Stimulated activated CD4-positive, alpha-beta T cell treated with anti-CD3 and anti-CD28 coated beads, Interleukin-1b, Interleukin-23, amount 100 ng/mL, for 4 hours (primary cell): ENCODE results near the gene BTBD8.
A peak's percentile ranks its signal among the peaks of the same experiment; 100 is the strongest.
"Not testable (repeated sequence)": the region's sequence is repeated elsewhere in the genome, so short reads cannot be mapped to it uniquely, and the experiment has no call there.

Experiments used
- DNase-seq, 2 donors: peaks; one replicate each; pipeline ENCODE4 v3.0.0-alpha.2; 2020; ENCODE audit warnings: low read depth in 2 of 2

Gene BTBD8

DNA sequence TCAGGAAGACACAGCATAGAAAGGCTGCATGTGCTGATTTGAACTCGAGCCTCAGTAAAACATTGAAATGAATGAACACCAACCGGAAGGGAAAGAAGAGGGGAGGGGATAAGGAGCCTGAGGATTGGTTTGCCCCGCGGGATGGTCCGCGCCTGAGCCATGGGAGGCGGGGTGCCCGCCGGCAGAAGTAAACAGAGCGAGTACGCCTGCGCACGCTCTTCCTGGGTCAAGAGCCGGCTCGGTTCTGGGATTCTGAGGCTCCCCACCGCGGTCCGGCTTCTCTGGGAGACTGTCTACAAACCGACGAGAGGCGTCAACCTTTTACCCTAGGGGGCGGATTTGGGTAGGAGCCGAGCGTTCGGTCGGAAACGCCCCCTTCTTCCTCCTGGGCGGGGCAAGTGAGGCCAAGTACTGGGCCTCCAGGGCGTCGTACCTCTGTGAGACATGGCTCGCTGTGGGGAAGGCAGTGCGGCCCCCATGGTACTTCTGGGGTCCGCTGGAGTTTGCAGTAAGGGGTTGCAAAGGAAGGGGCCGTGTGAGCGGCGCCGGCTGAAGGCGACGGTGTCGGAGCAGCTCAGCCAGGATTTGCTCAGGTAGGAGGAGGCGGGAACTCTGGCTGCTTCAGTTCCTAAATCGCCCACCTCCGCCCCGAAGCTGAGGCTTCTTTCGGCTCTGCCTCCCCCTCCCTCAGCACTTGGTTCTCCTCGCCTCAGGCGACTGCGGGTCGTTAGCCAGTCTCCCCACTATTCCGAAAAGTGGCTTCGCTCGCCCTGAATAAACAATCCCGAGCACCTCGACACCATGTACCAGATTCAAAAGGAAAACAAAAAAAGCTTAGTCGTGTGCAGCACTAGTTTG is at the start of gene BTBD8:
Gene BTBD8, plus strand, starts transcription at position 218 of the 858 bp plus-strand sequence. Its CDS starts 227 bp downstream, at position 445.
- DNase-seq = peak; percentile 74 to 77

DNA sequence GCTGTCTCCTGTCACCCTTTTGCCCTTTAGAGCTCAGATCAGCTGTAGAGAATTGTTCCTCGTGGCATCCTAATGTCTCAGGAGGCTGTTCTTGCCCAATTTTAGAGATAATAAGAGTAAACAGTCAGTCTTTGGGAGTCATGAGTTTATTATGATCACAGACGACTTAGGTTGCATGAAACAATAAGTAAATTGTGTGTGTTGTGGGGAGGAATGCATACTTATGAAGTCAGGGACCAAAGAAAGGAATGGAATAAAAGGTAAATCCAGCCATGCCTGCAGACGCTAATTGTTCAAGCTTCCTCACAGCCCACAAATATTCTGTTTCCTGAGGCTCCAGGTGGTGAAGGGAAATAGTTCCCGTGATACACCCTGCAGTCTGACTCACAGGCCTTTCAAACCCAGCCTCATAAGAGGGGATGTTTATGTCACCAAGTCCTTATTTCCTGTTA is 49.5 kb upstream of the BTBD8 start:
- no peak for DNase-seq

- DNase-seq = no peak
These were observed 48.6 kb upstream of the BTBD8 start for GRCh38 chr1:92031281-92032110.

- DNase-seq = no peak
These were observed 42.7 kb upstream of the BTBD8 start for GRCh38 chr1:92037400-92037799.

DNA sequence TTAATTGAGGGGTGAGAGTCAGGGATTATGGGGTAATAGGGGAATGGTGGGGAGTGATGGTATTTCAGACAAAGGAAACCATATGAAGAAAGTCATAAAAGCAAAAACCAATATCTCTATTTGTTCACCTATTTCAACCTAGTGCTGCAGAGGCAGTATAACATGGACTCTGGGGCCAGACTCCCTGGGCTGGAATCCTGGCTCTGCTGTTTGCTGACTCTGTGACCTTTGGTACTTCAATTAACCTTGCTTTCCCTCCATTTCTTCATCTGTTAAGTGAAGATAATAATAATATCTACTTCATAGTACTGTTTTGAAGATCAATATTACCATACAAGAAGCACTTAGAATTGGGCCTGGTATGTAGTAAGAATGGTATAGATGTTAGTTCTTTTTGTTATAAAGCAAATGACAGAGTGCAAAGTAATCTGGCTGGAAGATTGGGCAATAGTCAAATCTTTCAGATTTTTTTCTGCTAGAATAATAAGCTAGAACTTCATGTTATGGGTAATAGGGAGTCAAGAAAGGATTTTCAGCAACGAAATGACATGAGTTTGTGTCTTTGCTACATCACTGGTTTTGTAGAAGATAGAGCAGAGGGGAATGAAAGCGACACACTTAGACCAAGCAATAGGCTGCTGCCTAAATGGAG is 41.3 kb upstream of the BTBD8 start:
- no peak for DNase-seq

DNA sequence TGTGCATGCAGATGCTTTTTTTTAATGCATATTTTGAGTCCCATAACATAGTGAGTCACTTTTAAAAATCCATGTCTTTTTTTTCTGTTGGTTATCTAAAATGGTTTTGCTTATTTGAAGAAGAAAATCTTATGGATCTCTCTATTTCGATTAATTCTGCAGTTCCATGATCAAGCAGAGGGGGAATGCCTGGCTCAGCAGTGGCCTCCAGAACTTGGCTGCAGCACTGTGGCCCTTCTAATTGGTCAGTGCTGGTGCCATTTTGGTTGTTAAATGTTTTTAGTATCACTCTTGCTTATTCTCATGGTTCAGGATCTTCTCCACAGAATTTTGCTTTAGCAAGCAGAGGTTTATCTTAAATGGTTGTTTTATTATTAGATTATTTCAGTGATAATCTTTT is 39.2 kb upstream of the BTBD8 start:
- DNase-seq = no peak

- no peak for DNase-seq
These were observed 36.5 kb upstream of the BTBD8 start for GRCh38 chr1:92043621-92044020.

DNA sequence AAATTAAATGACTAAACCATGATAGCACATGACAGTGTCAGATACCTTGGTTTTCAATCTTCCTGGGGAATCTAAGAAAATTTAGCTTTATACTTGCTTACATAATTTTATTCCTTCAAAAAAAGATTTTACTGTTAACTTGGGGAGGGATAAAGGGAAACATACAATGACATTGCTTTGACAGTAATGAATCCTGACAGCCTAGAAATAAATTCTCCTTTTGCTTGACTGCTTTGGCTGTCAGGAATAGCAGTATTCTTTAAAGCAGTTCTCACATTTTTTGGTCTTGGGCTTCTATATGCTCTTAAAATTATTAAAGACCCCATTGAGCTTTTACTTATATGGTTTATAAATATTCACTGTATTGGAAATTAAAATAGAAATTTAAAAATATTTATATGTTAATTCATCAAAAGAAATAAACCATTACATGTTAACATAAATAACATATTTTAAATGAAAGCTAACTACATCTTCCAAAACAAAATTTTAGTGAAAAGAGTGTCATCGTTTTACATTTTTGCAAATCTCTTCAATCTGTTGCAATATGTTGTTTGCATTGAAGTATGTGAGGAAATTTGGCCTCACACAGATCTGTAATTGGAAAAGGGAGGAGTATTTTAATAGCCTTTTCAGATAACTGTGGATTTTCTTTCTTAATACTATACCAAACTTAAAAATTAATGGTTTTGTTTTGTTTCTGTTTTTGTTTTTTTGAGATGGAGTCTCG is 34.2 kb upstream of the BTBD8 start:
- DNase-seq = no peak

DNA sequence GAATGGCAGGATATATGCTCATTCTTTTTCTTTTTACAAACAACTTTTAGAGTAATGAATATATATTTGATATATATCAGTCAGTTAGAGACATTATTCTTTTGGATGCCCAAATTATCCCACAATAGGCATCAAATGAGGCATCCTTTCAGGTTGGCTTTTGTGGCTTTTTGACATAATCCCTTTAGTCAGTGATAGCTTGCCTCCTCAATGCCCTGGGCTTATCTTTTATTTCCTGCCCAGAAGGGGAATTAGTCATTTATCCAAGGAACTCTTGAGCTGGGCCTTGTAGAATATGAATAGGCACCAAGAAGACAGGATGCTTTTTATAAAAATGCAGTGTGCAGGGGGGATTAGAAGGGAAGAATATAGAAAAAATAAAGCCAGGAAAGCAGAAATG is 28.2 kb upstream of the BTBD8 start:
- DNase-seq = no peak

DNA sequence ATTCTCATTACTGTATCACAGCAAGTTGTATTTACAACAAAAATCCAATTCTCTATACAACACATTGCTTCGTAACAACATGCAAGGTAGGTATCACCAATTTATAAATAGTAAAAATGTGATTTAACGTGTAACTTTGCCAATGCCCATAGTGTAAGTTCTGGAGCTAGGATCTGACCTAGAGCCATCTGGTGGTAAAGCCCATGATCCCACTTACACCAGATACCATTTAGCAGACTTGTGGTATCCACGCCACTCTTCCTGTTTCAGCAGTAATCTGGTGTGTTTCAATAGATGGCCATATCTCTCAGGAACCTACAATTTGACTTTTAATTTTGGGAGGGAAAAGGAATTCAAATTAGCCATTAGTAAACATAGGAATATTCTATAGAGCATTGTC is 15.1 kb upstream of the BTBD8 start:
- no peak for DNase-seq

GRCh38 chr1:92066321-92066720 is 13.8 kb upstream of the BTBD8 start:
- no peak for DNase-seq

- DNase-seq = no peak
These were observed 9.3 kb upstream of the BTBD8 start for GRCh38 chr1:92070892-92071291.

DNA sequence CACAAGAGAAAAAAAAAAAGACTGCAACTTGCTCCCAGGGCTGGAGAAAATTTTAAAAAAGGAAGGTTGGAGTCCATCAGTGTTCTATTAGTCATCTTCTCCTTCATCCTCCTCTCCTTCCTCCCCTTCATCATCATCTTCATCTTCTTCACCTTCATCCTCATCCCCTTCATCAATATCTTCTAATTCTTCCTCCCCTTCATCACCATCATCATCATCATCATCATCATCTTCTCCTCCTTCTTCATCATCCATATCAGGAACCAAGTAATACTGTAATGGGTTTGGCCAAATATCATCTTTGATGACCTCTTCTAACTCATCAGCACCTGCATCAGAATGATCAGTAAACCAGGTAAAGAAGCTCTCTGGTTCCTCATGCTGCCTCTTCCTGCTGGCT is 5.7 kb upstream of the BTBD8 start:
- not testable (repeated sequence) for DNase-seq

GRCh38 chr1:92075311-92075710 is 4.8 kb upstream of the BTBD8 start, which contains the start of gene SETSIP:
TSS of gene SETSIP (minus strand) at chr1:92075411. CDS start at chr1:92075411, 0 bp downstream.
- no peak for DNase-seq

DNA sequence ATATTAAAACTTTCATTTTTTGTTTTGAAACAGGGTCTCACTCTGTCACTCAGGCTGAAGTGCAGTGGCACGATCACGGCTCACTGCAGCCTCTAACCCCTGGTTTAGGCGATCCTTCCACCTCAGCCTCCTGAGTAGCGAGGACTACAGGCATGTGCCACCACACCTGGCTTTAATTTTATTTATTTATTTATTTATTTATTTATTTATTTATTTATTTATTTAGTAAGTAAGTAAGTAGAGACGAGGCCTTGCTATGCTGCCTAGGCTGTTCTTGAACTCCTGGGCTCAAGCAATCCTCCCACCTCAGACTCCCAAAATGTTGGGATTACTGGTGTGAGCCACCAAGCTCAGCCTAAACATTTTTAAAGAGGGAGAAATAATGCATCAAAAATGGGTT is 3.8 kb upstream of the BTBD8 start:
- DNase-seq = no peak

- DNase-seq = not testable (repeated sequence)
These were observed 2.1 kb upstream of the BTBD8 start for GRCh38 chr1:92078077-92078476.

DNA sequence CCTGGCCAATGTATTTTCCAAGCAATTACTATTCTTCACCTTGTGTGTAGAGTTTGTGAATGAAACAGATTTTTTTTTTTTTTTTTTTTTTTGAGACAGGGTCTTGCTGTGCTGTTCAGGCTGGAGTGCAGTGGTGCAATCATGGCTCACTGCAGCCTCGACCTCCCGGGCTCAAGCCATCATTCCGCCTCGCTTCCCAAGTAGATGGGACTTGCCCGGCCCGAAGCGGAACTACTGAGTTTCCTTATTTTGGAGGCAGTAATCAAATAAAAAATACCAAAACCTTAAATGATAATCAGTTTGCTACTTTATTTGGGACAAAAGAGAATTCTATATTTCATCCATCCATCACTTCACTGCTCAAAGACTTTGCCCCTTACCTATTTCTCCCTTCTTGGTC is 704 bp upstream of the BTBD8 start:
- no peak for DNase-seq

- no peak for DNase-seq
These were observed 886 bp downstream of the BTBD8 start for GRCh38 chr1:92081031-92081430.

DNA sequence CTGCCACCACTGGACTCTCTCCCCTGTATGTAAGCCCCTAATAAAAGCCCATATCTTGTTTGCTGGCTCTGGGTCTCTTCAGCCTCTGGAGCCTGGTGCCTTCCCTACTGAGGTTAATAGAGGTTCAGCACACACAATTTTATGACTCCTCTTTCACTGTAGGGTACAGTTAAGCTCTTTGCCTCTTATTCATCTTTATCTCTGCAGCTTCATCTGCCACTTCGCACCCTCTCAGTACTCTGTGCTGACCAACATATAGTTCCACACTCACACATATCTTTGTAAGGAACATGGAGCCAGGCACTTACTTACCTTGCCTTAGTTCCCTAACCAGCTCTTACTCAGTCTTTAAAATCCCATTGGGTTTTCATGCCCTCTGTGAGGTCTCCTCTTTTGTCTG is 4.5 kb downstream of the BTBD8 start:
- no peak for DNase-seq

GRCh38 chr1:92085727-92086126 is 5.6 kb downstream of the BTBD8 start:
- no peak for DNase-seq

- no peak for DNase-seq
These were observed 7.4 kb downstream of the BTBD8 start for GRCh38 chr1:92087542-92087941.

GRCh38 chr1:92091625-92092024 is 11.5 kb downstream of the BTBD8 start:
- DNase-seq = no peak
